ENCODE results near the gene C19orf67.

The C19orf67 gene

GRCh38 chr19:14113762-14114414, 28.3 kb upstream of the C19orf67 start:
- Mint-ChIP-seq H3K9me3 (no peaks in the 10 kb centered on the region), H3K27ac (no peak overlapping the region), H3K4me3 (peak overlapping the region; percentile 11 to 53), H3K4me1 (peaks cover 69% of the 10 kb centered on the region), H3K27me3 (no peaks in the 10 kb centered on the region)
- peak; percentile 39 to 51 for DNase-seq
- no peak for ATAC-seq

GRCh38 chr19:14112809-14113385, 27.3 kb upstream of the C19orf67 start:
- H3K27me3 Mint-ChIP-seq = no peaks in the 10 kb centered on the region
- no peak for ATAC-seq
- H3K4me1 Mint-ChIP-seq = peaks cover 61% of the 10 kb centered on the region
- no peaks in the 10 kb centered on the region for H3K9me3 Mint-ChIP-seq
- peak overlapping the region; percentile 1 to 29 for H3K4me3 Mint-ChIP-seq
- no peak overlapping the region for H3K27ac Mint-ChIP-seq
- no peak for DNase-seq

DNA sequence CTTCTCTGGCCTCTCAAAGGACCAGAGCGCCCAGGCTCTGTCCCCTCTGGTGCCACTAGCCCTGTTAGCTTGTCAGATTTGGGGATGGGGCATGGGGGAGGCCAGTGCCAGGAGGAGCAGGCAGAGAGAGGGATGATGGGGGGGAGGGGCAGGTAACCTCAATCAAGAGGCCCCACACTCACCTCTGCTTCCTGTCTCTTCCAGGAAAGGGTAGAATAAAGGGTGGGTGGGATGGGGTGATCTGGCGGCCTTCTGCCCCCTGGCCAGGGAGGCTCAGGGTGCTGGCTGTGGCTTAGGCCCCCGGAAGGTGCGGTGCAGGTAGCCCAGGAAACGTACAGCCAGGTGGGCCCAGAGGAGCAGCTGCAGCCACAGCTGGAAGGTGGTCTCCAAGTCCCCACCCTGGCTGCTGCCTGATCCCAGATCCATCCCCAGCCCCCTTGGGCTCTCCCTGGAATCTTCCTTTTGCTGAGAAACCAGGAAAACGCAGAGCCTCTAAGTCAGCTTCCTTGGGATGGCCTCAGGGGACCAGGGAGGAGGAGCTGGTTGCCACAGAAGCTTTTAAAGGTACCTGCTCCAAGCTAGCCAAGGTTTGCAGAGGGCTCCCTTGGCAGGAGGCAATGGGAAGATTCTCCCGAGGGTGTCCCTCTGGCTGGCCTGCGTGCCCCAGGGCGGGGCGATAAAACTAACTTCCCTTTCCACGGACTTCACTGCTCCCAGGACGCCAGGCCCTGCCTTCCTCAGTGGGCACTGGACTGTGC, 26.6 kb upstream of the C19orf67 start:
- Mint-ChIP-seq H3K27ac (no peak overlapping the region), H3K9me3 (no peaks in the 10 kb centered on the region), H3K4me3 (peak overlapping the region; percentile 1 to 29), H3K4me1 (peaks cover 61% of the 10 kb centered on the region), H3K27me3 (no peaks in the 10 kb centered on the region)
- DNase-seq (no peak), ATAC-seq (no peak)

DNA sequence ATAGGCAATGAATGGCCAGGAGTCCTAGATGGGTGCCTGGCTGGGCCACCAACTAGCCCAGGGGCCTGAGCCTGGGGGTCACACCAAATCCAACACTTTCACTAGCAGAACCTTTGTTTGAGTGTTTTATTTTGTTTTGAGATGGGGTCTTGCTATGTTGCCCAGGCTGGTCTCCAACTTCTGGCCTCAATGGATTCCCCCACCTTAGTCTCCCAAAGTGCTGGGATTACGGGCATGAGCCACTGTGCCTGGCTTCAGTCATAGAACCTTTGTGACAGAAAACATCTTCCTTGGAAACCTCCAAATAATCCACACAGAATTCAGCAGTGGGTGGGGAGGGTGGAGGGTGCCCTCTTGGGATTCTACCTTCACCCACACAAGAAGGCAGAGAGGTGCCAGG, 25.9 kb upstream of the C19orf67 start:
- H3K27ac Mint-ChIP-seq = no peak overlapping the region
- no peak for ATAC-seq
- H3K4me3 Mint-ChIP-seq = no peak overlapping the region
- no peak for DNase-seq
- H3K4me1 Mint-ChIP-seq = peaks cover 56% of the 10 kb centered on the region
- no peaks in the 10 kb centered on the region for H3K9me3 Mint-ChIP-seq
- H3K27me3 Mint-ChIP-seq = no peaks in the 10 kb centered on the region

GRCh38 chr19:14110650-14111049, 25.1 kb upstream of the C19orf67 start:
- H3K27me3 Mint-ChIP-seq = no peaks in the 10 kb centered on the region
- DNase-seq (no peak), ATAC-seq (no peak)
- H3K4me3 Mint-ChIP-seq = no peak overlapping the region
- H3K9me3 Mint-ChIP-seq = no peaks in the 10 kb centered on the region
- peaks cover 47% of the 10 kb centered on the region for H3K4me1 Mint-ChIP-seq
- H3K27ac Mint-ChIP-seq = no peak overlapping the region

DNA sequence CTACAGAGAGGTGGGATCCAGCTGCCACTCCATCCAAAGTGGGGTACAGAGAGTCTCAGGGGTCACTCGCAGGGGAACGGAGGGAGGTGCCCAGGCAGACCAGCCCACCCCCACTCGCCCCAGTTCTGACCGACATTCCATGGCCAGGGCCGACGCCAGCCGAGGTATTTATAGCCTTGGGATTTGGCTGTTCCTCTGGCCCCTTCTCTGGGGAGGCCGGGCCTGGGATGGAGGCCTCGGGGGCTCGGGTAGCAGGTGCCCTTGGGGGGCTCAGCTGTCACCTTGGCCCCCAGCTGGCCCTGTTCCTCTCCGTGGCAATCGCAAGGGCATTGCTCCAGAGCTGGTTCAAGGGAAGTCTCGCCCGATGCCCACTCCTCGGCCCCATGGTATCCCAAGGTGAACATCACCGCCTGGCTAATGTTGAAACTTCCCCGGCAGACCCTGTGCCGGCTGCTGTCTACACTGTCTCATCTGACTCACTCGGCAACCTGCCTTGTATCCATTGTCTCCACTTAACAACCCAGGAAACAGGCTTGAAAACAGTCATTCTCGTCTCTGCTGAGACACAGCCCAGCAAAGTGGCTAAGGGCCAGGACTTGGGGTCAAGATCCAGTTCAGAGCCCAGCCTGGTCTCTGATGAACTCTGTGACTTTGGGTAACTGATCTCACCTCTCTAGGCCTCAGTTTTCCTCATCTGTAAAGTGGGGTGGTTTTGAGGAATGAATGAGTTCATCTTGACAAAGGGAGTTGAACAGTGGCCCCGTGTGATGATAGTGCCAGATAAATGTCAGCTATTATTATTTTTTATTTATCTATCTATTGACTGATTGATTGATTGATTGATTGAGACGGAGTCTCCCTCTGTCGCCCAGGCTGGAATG, 22.2 kb upstream of the C19orf67 start:
- no peak for ATAC-seq
- peaks cover 23% of the 10 kb centered on the region for H3K4me1 Mint-ChIP-seq
- H3K9me3 Mint-ChIP-seq = no peaks in the 10 kb centered on the region
- no peak overlapping the region for H3K27ac Mint-ChIP-seq
- DNase-seq = no peak
- no peaks in the 10 kb centered on the region for H3K27me3 Mint-ChIP-seq
- no peak overlapping the region for H3K4me3 Mint-ChIP-seq

GRCh38 chr19:14106840-14107239, 21.3 kb upstream of the C19orf67 start:
- DNase-seq = no peak
- peaks cover 17% of the 10 kb centered on the region for H3K4me1 Mint-ChIP-seq
- no peak overlapping the region for H3K27ac Mint-ChIP-seq
- no peak for ATAC-seq
- no peaks in the 10 kb centered on the region for H3K9me3 Mint-ChIP-seq
- no peak overlapping the region for H3K4me3 Mint-ChIP-seq
- no peaks in the 10 kb centered on the region for H3K27me3 Mint-ChIP-seq

DNA sequence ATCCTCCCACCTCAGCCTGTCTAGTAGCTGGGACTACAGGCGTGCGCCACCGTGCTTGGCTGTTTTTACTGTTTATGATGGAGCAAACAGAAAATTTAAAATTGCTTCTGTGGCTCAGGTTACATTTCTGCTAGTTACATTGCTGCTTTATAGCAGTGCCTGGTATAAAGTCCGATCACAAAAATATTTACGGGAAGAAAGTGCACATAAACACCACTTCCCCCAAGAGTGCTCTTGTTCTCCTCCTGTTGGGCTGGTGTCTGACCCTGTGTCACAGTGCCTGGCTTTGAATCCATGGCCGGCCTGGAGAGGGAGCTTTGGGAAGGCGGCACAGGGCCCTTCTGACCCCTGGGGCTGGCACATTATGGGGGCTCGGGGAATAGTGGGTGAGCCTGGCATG, 20.1 kb upstream of the C19orf67 start:
- Mint-ChIP-seq H3K9me3 (no peaks in the 10 kb centered on the region), H3K4me1 (peaks cover 10% of the 10 kb centered on the region), H3K27me3 (no peaks in the 10 kb centered on the region), H3K4me3 (no peak overlapping the region), H3K27ac (no peak overlapping the region)
- DNase-seq (no peak), ATAC-seq (no peak)

DNA sequence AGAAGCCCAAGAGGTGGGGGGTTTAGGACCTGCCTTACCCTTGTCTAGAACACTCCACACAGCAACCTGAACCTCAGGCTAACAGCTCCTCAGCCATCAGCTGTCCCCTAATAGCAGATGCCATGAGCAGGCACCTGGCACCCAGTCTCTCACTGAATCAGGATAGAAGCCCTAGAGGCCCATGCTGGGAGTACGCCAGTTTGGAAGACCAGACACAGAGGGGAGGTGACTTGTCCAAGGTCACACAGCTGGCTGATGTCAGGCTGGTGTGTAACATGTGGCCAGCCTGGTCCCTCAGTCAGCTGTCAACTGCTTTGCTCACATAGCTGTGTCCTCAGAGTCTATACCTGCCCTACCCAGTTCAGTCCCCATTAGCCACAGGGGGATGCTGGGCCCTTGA, 17.7 kb upstream of the C19orf67 start:
- Mint-ChIP-seq H3K27ac (no peak overlapping the region), H3K27me3 (no peaks in the 10 kb centered on the region), H3K4me3 (no peak overlapping the region), H3K4me1 (peaks cover 6% of the 10 kb centered on the region), H3K9me3 (no peaks in the 10 kb centered on the region)
- DNase-seq = no peak
- no peak for ATAC-seq

GRCh38 chr19:14102756-14103155, 17.2 kb upstream of the C19orf67 start:
- peaks cover 6% of the 10 kb centered on the region for H3K4me1 Mint-ChIP-seq
- no peaks in the 10 kb centered on the region for H3K27me3 Mint-ChIP-seq
- ATAC-seq (no peak), DNase-seq (no peak)
- no peaks in the 10 kb centered on the region for H3K9me3 Mint-ChIP-seq
- H3K27ac Mint-ChIP-seq = no peak overlapping the region
- no peak overlapping the region for H3K4me3 Mint-ChIP-seq

- DNase-seq (no peak), ATAC-seq (no peak)
- Mint-ChIP-seq H3K4me1 (peaks cover 6% of the 10 kb centered on the region), H3K27me3 (no peaks in the 10 kb centered on the region), H3K27ac (no peak overlapping the region), H3K9me3 (no peaks in the 10 kb centered on the region), H3K4me3 (no peak overlapping the region)
These were observed 16.6 kb upstream of the C19orf67 start for GRCh38 chr19:14102102-14102696.

GRCh38 chr19:14101003-14101545, 15.5 kb upstream of the C19orf67 start:
- H3K27me3 Mint-ChIP-seq = no peaks in the 10 kb centered on the region
- H3K4me3 Mint-ChIP-seq = no peak overlapping the region
- no peaks in the 10 kb centered on the region for H3K9me3 Mint-ChIP-seq
- ATAC-seq (no peak), DNase-seq (no peak)
- peaks cover 6% of the 10 kb centered on the region for H3K4me1 Mint-ChIP-seq
- peak overlapping the region in 1 of 2 donors; percentile 12 for H3K27ac Mint-ChIP-seq

DNA sequence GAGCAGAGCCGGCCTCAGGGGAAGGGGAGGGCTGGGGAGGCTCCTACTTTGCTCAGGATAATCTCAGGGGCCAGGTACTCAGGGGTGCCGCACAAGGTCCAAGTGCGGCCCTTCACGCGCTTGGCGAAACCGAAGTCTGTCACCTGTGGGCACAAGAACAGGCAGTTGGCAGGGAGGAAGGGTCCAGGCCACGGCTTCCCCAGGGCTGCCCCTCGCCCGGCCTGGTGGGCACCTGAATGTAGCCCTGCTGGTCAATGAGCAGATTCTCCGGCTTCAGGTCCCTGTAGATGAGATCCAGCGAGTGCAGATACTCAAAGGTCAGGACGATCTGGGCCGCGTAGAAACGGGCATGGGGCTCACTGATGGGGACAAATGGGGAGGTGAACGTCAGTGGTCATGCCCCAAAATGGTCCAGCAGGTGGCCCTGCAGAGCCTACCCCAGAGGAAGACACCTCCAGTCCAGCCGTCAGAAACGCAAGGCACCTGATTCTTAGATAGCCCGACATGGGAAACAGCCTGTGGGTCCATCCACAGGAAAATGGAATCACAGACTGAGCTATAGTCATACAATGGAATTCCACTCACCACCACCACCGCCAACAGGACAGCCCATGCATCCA, 12.1 kb upstream of the C19orf67 start:
- Mint-ChIP-seq H3K27me3 (no peaks in the 10 kb centered on the region), H3K4me1 (peaks cover 1% of the 10 kb centered on the region), H3K27ac (peak overlapping the region in 1 of 2 donors; percentile 75), H3K9me3 (peaks cover 8% of the 10 kb centered on the region in 2 donors), H3K4me3 (no peak overlapping the region)
- ATAC-seq (no peak), DNase-seq (no peak)

- Mint-ChIP-seq H3K4me1 (peaks cover 10% of the 10 kb centered on the region), H3K4me3 (no peak overlapping the region), H3K9me3 (peaks cover 8% of the 10 kb centered on the region in 2 donors), H3K27ac (no peak overlapping the region), H3K27me3 (no peaks in the 10 kb centered on the region)
- no peak for DNase-seq
- ATAC-seq = no peak
These were observed 10.8 kb upstream of the C19orf67 start for GRCh38 chr19:14096272-14096992.

Measured in stimulated activated naive CD8-positive, alpha-beta T cell treated with anti-CD3 and anti-CD28 coated beads, Interleukin-15, amount 100 ng/mL, for 72 hours (primary cell).